ENCODE measurements around the gene MINDY1. TPM values are rescaled to one million over a fixed set of nuclear protein-coding genes. Genes with fewer than 3 reads are reported as not detected.
A peak's percentile ranks its signal among the peaks of the same experiment; 100 is the strongest.

The MINDY1 gene
- polyA plus RNA-seq, 1 donor from 2014 or later = 2.3 TPM

- Mint-ChIP-seq H3K9me3 (no peaks in the 10 kb centered on the region), H3K36me3 (peaks cover 8% of the 10 kb centered on the region), H3K27ac (peak overlapping the region in 1 of 3 donors; percentile 76), H3K4me1 (peaks cover 0 to 2% (median 1%) of the 10 kb centered on the region in 3 donors), H3K4me3 (peak overlapping the region in 1 of 4 donors; percentile 56), H3K27me3 (no peaks in the 10 kb centered on the region)
Observed at GRCh38 chr1:151035167-151035566, 28.5 kb upstream of the MINDY1 start.

- Mint-ChIP-seq H3K4me3 (no peak overlapping the region), H3K4me1 (peaks cover 0 to 3% (median 2%) of the 10 kb centered on the region in 3 donors), H3K36me3 (peaks cover 11% of the 10 kb centered on the region), H3K27me3 (no peaks in the 10 kb centered on the region), H3K27ac (no peak overlapping the region), H3K9me3 (no peaks in the 10 kb centered on the region)
Observed at GRCh38 chr1:151032164-151032563, 25.5 kb upstream of the MINDY1 start.

- H3K4me3 Mint-ChIP-seq = no peak overlapping the region
- peaks cover 4% of the 10 kb centered on the region for H3K36me3 Mint-ChIP-seq
- no peaks in the 10 kb centered on the region for H3K27me3 Mint-ChIP-seq
- H3K9me3 Mint-ChIP-seq = no peaks in the 10 kb centered on the region
- H3K4me1 Mint-ChIP-seq = peaks cover 0 to 9% (median 5%) of the 10 kb centered on the region in 3 donors
- no peak overlapping the region for H3K27ac Mint-ChIP-seq
Observed at GRCh38 chr1:151026460-151026859, 19.8 kb upstream of the MINDY1 start.

GRCh38 chr1:151024540-151025146 lies 17.9 kb upstream of the MINDY1 start:
- Mint-ChIP-seq H3K27me3 (no peaks in the 10 kb centered on the region), H3K4me3 (peak overlapping the region in 1 of 4 donors; percentile 79), H3K9me3 (no peaks in the 10 kb centered on the region), H3K36me3 (peaks cover 4% of the 10 kb centered on the region), H3K4me1 (peaks cover 0 to 9% (median 5%) of the 10 kb centered on the region in 3 donors), H3K27ac (peak overlapping the region in 2 of 3 donors; percentile 19 to 67)

GRCh38 chr1:151013518-151013917 lies 6.8 kb upstream of the MINDY1 start:
- Mint-ChIP-seq H3K27ac (peak overlapping the region in 1 of 3 donors; percentile 25), H3K36me3 (no peaks in the 10 kb centered on the region), H3K4me1 (peaks cover 14 to 18% (median 15%) of the 10 kb centered on the region in 3 donors), H3K27me3 (no peaks in the 10 kb centered on the region), H3K9me3 (no peaks in the 10 kb centered on the region), H3K4me3 (peak overlapping the region in 1 of 4 donors; percentile 10)

GRCh38 chr1:151012684-151013471 lies 6.2 kb upstream of the MINDY1 start:
- H3K4me1 Mint-ChIP-seq = peaks cover 15 to 23% (median 18%) of the 10 kb centered on the region in 3 donors
- H3K9me3 Mint-ChIP-seq = no peaks in the 10 kb centered on the region
- H3K4me3 Mint-ChIP-seq = peak overlapping the region in 1 of 4 donors; percentile 10
- H3K36me3 Mint-ChIP-seq = no peaks in the 10 kb centered on the region
- no peaks in the 10 kb centered on the region for H3K27me3 Mint-ChIP-seq
- peak overlapping the region in 1 of 3 donors; percentile 25 for H3K27ac Mint-ChIP-seq

- H3K27ac Mint-ChIP-seq = peak overlapping the region in 2 of 3 donors; percentile 31 to 89
Observed at GRCh38 chr1:151011154-151011850, 4.6 kb upstream of the MINDY1 start.

GRCh38 chr1:151010346-151010726 lies 3.6 kb upstream of the MINDY1 start:
- peak overlapping the region in 3 of 4 donors; percentile 4 to 67 (median 22) for H3K4me3 Mint-ChIP-seq
- peaks cover 38 to 42% (median 40%) of the 10 kb centered on the region in 3 donors for H3K4me1 Mint-ChIP-seq
- no peak overlapping the region for H3K27ac Mint-ChIP-seq
- H3K27me3 Mint-ChIP-seq = no peaks in the 10 kb centered on the region
- no peaks in the 10 kb centered on the region for H3K36me3 Mint-ChIP-seq
- no peaks in the 10 kb centered on the region for H3K9me3 Mint-ChIP-seq

More at GRCh38 chr1:151011154-151011850, 4.6 kb upstream of the MINDY1 start:
- Mint-ChIP-seq H3K4me1 (peaks cover 29 to 35% (median 32%) of the 10 kb centered on the region in 3 donors), H3K9me3 (no peaks in the 10 kb centered on the region), H3K36me3 (no peaks in the 10 kb centered on the region), H3K27me3 (no peaks in the 10 kb centered on the region), H3K4me3 (no peak overlapping the region)

- peak overlapping the region in 2 of 3 donors; percentile 86 to 98 for H3K27ac Mint-ChIP-seq
Observed at GRCh38 chr1:151009674-151010345, 3.1 kb upstream of the MINDY1 start.

GRCh38 chr1:151009206-151009587 lies 2.5 kb upstream of the MINDY1 start:
- Mint-ChIP-seq H3K4me1 (peaks cover 40 to 42% (median 42%) of the 10 kb centered on the region in 3 donors), H3K27me3 (no peaks in the 10 kb centered on the region)

More at GRCh38 chr1:151009674-151010345, 3.1 kb upstream of the MINDY1 start:
- no peaks in the 10 kb centered on the region for H3K9me3 Mint-ChIP-seq
- peaks cover 40 to 42% (median 40%) of the 10 kb centered on the region in 3 donors for H3K4me1 Mint-ChIP-seq
- no peaks in the 10 kb centered on the region for H3K27me3 Mint-ChIP-seq
- H3K36me3 Mint-ChIP-seq = no peaks in the 10 kb centered on the region
- peak overlapping the region; percentile 37 to 96 (median 91) for H3K4me3 Mint-ChIP-seq

GRCh38 chr1:151008244-151009205 lies 1.8 kb upstream of the MINDY1 start, which contains the start of gene PRUNE1:
TSS of gene PRUNE1 (plus strand) at chr1:151008449. CDS start at chr1:151008633, 184 bp downstream.
- H3K36me3 Mint-ChIP-seq = no peaks in the 10 kb centered on the region
- H3K4me3 Mint-ChIP-seq = peak within 1 kb of the TSS; percentile 87 to 97 (median 96)
- peaks cover 41 to 46% (median 42%) of the 10 kb centered on the region in 3 donors for H3K4me1 Mint-ChIP-seq
- peak within 1 kb of the TSS; percentile 86 to 99 (median 98) for H3K27ac Mint-ChIP-seq
- H3K27me3 Mint-ChIP-seq = no peaks in the 10 kb centered on the region
- H3K9me3 Mint-ChIP-seq = no peaks in the 10 kb centered on the region

More at GRCh38 chr1:151009206-151009587, 2.5 kb upstream of the MINDY1 start:
- no peaks in the 10 kb centered on the region for H3K36me3 Mint-ChIP-seq
- H3K4me3 Mint-ChIP-seq = peak overlapping the region; percentile 87 to 97 (median 96)
- peak overlapping the region; percentile 86 to 99 (median 98) for H3K27ac Mint-ChIP-seq
- H3K9me3 Mint-ChIP-seq = no peaks in the 10 kb centered on the region

- no peaks in the 10 kb centered on the region for H3K9me3 Mint-ChIP-seq
- H3K27me3 Mint-ChIP-seq = no peaks in the 10 kb centered on the region
- peak overlapping the region; percentile 86 to 99 (median 98) for H3K27ac Mint-ChIP-seq
- H3K36me3 Mint-ChIP-seq = no peaks in the 10 kb centered on the region
- H3K4me3 Mint-ChIP-seq = peak overlapping the region; percentile 87 to 97 (median 96)
- peaks cover 42 to 51% (median 43%) of the 10 kb centered on the region in 3 donors for H3K4me1 Mint-ChIP-seq
Observed at GRCh38 chr1:151007853-151008243, 1.1 kb upstream of the MINDY1 start.

- Mint-ChIP-seq H3K9me3 (no peaks in the 10 kb centered on the region), H3K27me3 (no peaks in the 10 kb centered on the region), H3K36me3 (peaks cover 4% of the 10 kb centered on the region), H3K27ac (peak overlapping the region; percentile 3 to 99 (median 86)), H3K4me1 (peaks cover 31 to 49% (median 44%) of the 10 kb centered on the region in 3 donors), H3K4me3 (peak overlapping the region; percentile 87 to 97 (median 94))
Observed at GRCh38 chr1:151005729-151006319, 878 bp downstream of the MINDY1 start.

Data from IgD-negative memory B cell (primary cell).